AG04450 (cell line): ENCODE results near the gene ARL3. TPM values are rescaled to one million over a fixed set of nuclear protein-coding genes. Genes with fewer than 3 reads are reported as not detected.

Experiments used
- CTCF ChIA-PET: fragments of 300-600, 350-600 bp; formaldehyde crosslinking; extraction: SDS; loops from one replicate; lab custom pipeline; 2022; ENCODE audit warnings: antibody characterized with exemption, inconsistent platforms; lab: Charles Lee
- POLR2A ChIA-PET: fragments of 350-600 bp; formaldehyde crosslinking; extraction: SDS; loops from one replicate; lab custom pipeline; 2021; ENCODE audit warnings: antibody characterized with exemption, inconsistent platforms; lab: Yijun Ruan, JAX
- DNase-seq: peaks from one replicate; pipeline ENCODE4 v3.0.0-alpha.2; 2011; ENCODE audit warnings: low read depth, low spot score
- H3K27ac ChIP-seq: one replicate; pipeline ENCODE4 v1.5.1; 2012; ENCODE audit warnings: low read depth, low read length, control low read depth
- H3K27me3 ChIP-seq: one replicate; pipeline ENCODE4 v1.6.0; 2012; ENCODE audit warnings: low read length; ENCODE audit not compliant: control insufficient read depth, insufficient read depth
- H3K4me3 ChIP-seq: 2 replicates; pipeline ENCODE4 v1.5.1; 2011; ENCODE audit warnings: mild to moderate bottlenecking, low read depth, low read length, control low read depth
- H3K9me3 ChIP-seq: 2 replicates; pipeline ENCODE4 v1.5.1; 2012; ENCODE audit warnings: low read length; ENCODE audit not compliant: control insufficient read depth, insufficient read depth
- polyA plus RNA-seq: library from polyadenylated mRNA; depleted of rRNA; stranded (reverse); fragments of >200 nt; gene quantifications from 2 replicates; pipeline ENCODE4 v1.2.3, GENCODE V29; 2011
- TF ChIP-seq, protein P1 (sequence below): IDR thresholded peaks from 2 replicates; pipeline ENCODE4 v1.5.1; 2011; ENCODE audit warnings: low read depth, low read length, control low read depth, inconsistent platforms

Gene ARL3
- polyA plus RNA-seq, 1 experiment = 19.2 TPM

GRCh38 chr10:102691285-102692066 lies 22.7 kb downstream of the ARL3 start:
- H3K27me3 ChIP-seq = no peaks in the 10 kb centered on the region
- ChIA-PET CTCF (interaction anchor here (1.0 to 2.9 kb wide), 2 partner anchors 13 to 22 kb away, joined by 3 to 21 read pairs; partner anchors contain the start of genes ARL3 and SFXN2), POLR2A (interaction anchor here (0.6 kb wide), 1 partner anchor 77 kb away, joined by 6 read pairs; no protein-coding TSS in a partner anchor)
- H3K4me3 ChIP-seq = no peak overlapping the region
- TF ChIP-seq, protein P1, sequence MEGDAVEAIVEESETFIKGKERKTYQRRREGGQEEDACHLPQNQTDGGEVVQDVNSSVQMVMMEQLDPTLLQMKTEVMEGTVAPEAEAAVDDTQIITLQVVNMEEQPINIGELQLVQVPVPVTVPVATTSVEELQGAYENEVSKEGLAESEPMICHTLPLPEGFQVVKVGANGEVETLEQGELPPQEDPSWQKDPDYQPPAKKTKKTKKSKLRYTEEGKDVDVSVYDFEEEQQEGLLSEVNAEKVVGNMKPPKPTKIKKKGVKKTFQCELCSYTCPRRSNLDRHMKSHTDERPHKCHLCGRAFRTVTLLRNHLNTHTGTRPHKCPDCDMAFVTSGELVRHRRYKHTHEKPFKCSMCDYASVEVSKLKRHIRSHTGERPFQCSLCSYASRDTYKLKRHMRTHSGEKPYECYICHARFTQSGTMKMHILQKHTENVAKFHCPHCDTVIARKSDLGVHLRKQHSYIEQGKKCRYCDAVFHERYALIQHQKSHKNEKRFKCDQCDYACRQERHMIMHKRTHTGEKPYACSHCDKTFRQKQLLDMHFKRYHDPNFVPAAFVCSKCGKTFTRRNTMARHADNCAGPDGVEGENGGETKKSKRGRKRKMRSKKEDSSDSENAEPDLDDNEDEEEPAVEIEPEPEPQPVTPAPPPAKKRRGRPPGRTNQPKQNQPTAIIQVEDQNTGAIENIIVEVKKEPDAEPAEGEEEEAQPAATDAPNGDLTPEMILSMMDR = no peak
- no peak for DNase-seq
- H3K9me3 ChIP-seq = no peaks in the 10 kb centered on the region
- H3K27ac ChIP-seq = no peak overlapping the region

GRCh38 chr10:102683736-102684135 lies 30.5 kb downstream of the ARL3 start:
- ChIA-PET CTCF (no interaction called here), POLR2A (no interaction called here)
- H3K9me3 ChIP-seq = no peaks in the 10 kb centered on the region
- no peaks in the 10 kb centered on the region for H3K27me3 ChIP-seq
- H3K4me3 ChIP-seq = no peak overlapping the region
- TF ChIP-seq, protein P1 = no peak
- DNase-seq = no peak
- H3K27ac ChIP-seq = no peak overlapping the region

DNA sequence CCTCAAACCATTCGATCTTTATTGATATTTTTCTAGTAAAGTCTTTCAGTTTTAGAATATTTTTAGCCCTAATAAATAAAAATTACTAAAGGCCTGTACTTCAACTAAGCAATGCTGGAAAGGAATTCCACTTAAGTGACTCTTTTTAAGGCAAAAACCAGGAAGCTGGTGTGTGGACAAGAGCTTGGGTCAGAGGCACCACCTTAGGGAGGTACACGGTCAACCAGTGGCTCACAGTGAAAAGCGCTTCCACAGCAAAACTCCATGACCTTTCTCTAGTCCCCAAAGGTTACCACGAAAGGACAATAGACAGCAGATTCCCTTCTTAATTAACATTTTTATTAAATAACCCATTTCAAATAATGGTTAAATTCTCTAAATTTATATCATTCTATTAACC lies 31.2 kb downstream of the ARL3 start:
- Histone ChIP-seq H3K9me3 (no peaks in the 10 kb centered on the region), H3K4me3 (no peak overlapping the region), H3K27me3 (no peaks in the 10 kb centered on the region), H3K27ac (no peak overlapping the region)
- ChIA-PET POLR2A (no interaction called here), CTCF (no interaction called here)
- DNase-seq = no peak
- TF ChIP-seq, protein P1 = no peak

GRCh38 chr10:102682416-102682815 lies 31.8 kb downstream of the ARL3 start:
- H3K4me3 ChIP-seq = no peak overlapping the region
- TF ChIP-seq, protein P1 = no peak
- H3K27me3 ChIP-seq = no peaks in the 10 kb centered on the region
- POLR2A ChIA-PET = no interaction called here
- DNase-seq = no peak
- CTCF ChIA-PET = no interaction called here
- no peak overlapping the region for H3K27ac ChIP-seq
- no peaks in the 10 kb centered on the region for H3K9me3 ChIP-seq

DNA sequence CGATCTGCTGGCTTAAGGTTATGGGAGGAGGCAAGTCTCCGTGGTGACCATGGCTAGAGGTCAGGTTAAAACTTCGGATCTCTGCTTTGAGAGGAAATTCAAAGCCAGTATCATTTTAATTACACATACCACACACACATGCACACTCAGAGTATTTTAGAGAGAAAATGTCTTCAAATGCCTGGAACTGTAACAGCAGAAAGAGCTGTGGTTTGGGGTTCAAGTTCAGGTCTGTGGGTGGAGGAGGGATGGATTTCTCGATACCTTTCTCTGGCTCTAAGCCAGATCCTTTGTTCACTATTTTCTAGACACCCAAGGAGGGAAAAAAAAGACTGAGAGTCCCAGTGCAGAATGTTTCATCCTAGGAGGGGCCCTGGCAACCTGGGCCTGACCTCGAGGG lies 32.5 kb downstream of the ARL3 start:
- H3K4me3 ChIP-seq = no peak overlapping the region
- no peaks in the 10 kb centered on the region for H3K27me3 ChIP-seq
- no peak overlapping the region for H3K27ac ChIP-seq
- no peak for DNase-seq
- no peaks in the 10 kb centered on the region for H3K9me3 ChIP-seq
- TF ChIP-seq, protein P1 = no peak
- ChIA-PET POLR2A (no interaction called here), CTCF (no interaction called here)
